ENCODE data around the gene SOX5.

GRCh38 chr12:23523339-23523738 is 426.1 kb downstream of the SOX5 start:
- TF ChIP-seq GATA2 (IDR thresholded peaks at IDR 0.05; ENCODE audit: low read depth, low read length): no peak
- TF ChIP-seq GATA3 (IDR thresholded peaks at IDR 0.05; ENCODE audit: low read depth, low read length): no peak
